ENCODE measurements around the gene COL5A1.
"Not testable (repeated sequence)": the region's sequence is repeated elsewhere in the genome, so short reads cannot be mapped to it uniquely, and the experiment has no call there.

COL5A1 gene

GRCh38 chr9:134679616-134680392, 38.2 kb downstream of the COL5A1 start:
- DNase-seq = no peak

DNA sequence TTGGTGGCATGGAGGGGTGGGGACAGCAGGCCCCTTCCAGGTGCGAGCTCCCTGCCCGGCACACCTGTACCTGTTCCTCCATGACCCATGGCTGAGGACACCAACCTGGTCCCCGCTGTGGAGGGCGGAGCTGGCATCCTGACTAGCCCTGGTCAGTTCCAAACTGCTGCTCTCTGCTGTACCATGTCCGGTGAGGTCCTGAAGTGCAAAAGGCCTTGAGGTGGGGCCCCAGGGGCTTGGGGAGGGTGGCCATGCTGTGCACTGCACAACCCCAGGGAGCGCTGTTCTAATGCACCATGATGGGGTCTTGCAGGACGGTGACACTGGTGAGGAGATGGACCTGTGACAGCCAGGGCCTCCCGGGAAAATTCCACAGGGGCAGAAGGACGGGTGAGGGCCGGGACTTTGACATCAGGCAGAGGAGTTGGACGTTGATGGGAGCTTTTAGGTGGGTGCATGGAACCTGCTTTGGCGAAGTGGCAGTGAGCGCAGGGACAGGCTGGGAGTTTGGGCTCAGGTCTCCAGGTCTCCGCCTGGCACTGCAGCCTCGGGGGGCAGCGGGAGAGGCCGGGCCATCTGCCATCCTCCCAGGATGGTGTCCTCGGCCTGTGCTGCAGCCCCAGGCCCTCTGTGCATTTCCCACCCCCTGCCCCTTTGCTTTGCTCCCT, 38.9 kb downstream of the COL5A1 start:
- no peak for DNase-seq

DNA sequence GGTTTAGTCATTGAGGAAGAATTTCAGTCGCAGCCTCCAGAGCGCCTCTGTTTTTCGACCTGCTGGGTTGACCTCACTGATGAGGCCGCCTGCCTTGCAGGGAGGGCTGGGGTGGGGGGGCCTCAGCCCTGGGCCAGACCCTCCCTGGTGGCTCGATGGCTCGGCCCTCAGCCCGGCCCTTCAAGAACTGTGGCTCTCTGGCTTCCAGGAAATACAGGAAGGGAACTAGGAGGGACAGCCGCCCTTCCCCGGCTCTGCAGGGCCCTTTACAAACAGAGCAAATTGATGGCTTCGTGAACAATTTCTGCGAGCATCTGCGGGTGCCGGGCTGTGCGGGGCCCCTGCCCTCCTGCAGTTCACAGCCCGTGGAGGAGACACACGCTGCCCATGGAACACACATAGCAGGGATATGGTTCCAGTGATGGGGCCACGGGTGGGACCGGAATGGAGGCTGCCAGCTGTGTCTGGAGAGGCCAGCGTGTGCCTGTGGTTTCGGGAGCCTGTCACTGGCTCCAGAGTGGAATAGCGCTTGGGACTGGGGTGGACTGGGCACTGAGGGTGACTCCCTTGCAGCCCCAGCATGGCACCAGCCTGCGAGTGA, 39.6 kb downstream of the COL5A1 start:
- no peak for DNase-seq

DNA sequence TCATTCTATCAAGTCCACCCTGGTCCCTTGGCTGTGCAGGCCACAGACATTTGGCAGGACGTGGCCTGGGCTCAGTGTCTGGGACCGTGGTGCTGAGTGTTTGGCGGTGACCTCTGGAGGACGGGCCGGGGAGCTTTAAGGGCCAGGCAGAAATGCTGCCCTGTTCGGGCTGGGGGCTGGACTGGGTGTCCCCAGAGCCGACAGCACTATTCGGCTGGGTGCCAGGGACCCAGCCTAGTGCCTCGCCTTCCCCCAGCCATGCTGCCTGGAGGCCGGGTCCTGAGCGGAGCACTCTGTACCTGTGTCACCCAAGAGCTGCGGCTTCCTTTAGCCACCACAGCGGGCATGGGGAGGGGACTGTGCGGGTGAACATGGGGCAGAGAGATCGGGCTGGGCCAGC, 40.4 kb downstream of the COL5A1 start:
- no peak for DNase-seq

- no peak for DNase-seq
Measured at GRCh38 chr9:134682651-134683364, 41.2 kb downstream of the COL5A1 start.

DNA sequence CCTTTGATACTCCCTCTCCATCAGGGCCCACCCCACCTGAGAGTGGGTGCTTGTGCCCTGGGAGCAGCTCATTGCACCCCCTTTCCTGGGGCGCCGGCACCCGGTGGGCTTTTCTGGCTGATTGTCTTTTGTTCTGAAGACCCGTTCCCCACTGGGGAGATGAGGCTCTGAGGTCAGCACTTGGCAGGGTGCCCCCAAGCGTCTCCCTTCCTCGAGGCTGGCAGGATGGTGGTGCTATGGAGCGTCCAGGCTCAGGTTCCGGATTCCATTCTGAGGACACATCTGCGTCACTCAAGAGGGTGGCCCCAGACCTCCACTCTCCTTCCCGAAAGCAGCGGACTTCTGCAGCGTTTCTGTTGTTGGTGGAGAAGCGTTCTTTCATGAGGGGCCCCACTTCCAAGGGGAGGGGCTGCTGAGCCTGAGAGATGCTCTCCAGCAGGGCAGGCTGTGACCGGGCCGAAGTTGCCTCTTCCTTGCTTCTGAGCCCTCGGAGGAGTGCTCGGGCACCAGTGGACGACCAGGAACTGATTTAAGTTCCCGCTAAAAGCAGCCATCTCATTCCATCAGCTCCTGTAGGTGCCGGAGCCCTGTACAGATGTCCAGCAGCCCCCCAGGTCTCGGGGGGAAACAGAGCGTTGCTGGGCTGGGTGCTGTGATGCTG, 42.2 kb downstream of the COL5A1 start:
- DNase-seq = no peak

DNA sequence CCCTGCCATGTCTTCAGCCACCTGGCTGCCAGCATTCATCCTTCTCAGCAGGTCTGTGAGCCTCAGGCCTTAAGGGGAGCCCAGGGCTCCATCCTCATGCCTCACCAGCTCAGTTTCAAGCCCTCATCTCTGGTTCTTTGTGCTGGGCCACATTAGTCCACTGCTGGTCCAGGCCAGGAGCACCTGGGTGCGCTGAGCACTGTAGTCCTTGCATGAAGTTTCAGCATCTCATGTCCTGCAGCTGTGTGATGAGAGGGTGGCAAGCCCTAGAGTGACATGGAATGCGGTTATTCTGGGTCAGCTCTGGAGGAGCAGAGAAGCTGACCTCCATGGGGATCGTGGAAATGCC, 42.7 kb downstream of the COL5A1 start:
- no peak for DNase-seq

DNA sequence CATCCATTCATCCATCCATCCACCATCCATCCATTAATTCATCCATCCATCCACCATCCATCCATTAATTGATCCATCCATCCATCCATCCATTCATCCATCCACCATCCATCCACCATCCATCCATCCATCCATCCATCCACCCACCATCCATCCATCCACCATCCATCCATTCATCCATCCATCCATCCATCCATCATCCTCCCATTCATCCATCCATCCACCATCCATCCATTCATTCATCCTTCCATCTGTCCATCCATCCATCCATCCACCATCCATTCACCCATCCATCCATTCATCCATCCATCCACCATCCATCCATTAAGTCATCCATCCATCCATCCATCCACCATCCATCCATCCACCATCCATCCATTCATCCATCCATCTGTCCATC, 43.3 kb downstream of the COL5A1 start:
- DNase-seq = not testable (repeated sequence)

DNA sequence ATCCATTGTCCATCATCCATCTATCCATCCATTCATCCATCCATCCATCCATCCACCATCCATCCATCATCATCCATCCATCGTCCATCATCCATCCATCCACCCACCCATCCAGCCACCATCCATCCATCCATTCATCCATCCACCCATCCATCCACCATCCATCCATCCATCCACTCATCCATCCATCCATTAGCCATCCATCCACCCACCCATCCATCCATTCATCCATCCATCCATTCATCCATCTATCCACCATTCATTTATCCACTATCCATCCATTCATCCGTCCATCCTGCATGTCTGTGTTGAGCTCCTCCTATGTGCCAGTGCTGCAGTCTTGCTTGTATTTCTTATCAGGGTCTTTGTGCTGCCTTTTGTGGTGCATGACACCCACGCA, 44.2 kb downstream of the COL5A1 start:
- no peak for DNase-seq

DNA sequence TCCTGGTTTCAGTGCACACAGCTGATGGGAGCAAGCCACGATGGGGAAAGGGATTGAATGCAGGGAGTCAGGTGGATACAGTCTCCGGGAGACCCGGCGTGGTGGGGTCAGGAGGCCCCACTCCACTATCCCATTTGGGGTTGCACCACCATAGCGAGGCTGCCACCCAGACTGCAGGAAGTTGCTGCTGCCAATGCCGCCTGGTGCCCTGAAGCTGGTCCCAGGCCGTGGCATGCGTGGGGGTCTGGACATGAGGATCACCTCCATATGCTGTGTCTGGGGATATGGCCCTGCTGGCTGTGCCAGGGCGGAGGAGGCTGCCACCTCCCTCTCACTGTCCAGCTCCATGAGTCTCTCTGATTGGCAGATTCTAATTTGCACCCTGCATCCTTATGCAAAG, 45.3 kb downstream of the COL5A1 start:
- no peak for DNase-seq

- no peak for DNase-seq
Measured at GRCh38 chr9:134687556-134687955, 46.0 kb downstream of the COL5A1 start.

DNA sequence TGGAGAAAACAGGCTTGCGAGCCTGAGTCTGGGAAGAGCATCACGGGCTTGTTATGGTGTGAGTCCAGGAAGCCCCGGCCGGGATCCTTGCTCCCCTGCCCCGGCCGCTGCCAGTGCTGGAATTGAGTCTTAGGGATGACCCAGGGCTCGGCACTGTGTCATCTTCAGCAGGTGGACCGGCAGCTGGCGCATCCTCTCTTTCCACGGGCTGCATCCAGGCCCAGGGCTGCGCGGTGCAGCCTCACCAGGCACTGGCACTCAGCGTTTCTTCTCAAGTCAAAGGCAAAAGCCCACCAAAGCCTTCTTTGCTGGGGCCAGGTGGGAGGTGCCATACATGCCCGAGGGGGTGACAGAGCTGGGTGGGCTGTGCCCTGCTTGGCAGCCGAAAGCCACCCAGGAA, 46.6 kb downstream of the COL5A1 start:
- no peak for DNase-seq

DNA sequence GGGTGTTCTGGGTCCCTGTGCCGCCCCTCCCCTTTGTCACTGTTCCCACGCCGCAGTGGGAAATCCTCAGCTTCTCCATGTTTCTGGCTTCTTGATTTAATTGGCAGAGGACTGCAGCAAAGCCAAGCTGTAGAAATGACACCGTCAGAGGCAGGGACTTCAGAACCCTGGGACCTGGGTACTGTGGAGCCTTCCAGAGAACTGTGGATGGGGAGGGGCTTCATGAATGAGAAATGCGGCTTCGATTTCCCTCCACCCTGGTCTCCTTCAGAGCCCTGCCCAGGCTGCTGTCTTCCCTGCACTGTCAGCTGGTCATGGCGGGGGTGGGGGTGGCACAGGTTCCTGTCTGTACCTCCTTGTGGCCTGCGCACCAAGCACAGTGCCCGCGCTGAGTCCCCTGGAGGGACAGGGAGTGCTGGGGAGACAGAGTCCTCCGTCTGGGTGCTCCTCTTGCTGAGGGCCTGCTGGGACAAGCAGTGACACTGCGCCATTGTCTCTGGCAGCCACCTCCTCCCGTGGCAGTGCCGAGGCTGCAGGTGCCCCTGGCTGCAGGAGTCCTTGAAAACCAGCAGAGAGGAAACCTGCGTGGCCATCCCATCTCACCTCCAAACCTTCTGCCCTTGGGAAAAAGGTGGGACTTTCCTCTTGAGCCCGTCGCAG, 47.2 kb downstream of the COL5A1 start:
- no peak for DNase-seq

DNA sequence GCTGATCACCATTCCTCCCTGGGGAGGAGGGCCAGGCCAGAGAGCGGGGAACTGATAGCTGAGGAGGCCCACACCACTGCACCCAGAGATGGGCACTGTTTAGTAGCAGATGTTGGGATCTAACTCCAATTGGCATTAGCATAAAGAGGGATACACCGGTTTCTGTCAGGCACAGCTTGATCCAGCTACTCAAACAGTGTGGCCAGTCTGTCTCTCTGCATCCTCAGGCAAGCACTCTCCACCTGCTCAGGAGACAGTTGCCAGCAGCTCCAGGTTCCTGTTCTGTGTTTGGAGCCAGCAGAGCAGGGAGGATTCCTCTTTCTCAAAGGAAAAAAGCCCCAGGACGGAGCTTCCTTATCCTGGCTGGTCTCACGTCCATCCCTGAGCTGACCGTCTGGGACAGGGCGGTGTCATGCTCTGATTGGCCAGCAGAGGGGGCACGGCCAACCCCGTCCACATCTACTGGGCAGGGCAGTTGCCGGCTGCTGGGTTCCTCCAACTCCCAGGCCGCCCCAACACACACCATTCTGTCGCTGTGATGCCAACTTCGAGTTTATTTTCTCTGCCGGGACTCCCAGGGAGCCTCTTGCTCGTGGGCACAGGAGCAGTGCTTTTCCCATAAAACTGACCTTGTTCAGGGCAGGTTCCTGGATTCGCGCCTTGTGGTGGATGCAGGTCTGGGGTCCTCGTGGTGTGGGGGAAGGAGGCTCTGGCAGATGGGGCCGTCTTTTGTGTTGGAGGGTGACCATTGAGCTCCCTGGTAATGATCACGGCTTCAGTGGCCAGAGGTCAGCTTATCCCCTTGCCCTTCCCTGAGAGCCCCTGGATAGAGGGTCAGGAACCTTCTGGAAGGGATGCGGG, 47.9 kb downstream of the COL5A1 start:
- DNase-seq = no peak

- DNase-seq = no peak
Measured at GRCh38 chr9:134690301-134690751, 48.7 kb downstream of the COL5A1 start.

DNA sequence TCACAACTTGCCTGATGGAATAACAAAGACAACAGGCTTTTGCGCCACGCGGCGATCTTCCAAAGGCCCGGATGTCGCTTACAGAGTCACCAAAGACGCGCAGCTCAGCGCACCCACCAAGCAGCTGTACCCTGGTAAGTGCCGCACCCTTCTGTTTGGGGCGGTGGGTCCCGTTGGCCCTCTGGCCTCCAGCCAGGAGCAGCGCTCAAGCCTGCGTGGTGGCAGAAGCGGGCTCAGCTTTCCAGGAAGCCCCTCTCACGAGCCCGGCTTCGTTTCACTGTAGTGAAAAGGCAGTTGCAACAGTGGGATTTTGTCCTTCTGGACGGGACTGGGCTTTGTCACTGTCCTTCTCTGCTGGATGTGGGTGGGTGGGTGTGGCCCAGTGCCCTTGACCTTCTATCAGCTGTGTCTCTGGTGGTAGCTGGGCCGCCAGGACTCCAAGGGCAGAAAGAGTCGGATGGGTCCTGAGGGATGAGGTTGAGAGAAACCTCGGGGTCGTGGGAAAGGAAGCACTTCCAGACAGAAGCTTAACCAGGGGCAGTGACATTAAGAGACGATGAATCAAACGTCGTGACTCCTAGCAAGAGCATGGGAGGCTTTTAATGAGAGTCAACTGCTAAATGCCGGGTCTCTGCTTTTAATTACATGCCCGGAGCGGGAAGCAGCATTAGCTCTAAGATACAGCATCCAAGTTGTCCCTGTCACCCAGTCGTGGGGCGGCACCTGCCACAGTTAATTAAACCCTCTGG, 49.5 kb downstream of the COL5A1 start:
- no peak for DNase-seq

DNA sequence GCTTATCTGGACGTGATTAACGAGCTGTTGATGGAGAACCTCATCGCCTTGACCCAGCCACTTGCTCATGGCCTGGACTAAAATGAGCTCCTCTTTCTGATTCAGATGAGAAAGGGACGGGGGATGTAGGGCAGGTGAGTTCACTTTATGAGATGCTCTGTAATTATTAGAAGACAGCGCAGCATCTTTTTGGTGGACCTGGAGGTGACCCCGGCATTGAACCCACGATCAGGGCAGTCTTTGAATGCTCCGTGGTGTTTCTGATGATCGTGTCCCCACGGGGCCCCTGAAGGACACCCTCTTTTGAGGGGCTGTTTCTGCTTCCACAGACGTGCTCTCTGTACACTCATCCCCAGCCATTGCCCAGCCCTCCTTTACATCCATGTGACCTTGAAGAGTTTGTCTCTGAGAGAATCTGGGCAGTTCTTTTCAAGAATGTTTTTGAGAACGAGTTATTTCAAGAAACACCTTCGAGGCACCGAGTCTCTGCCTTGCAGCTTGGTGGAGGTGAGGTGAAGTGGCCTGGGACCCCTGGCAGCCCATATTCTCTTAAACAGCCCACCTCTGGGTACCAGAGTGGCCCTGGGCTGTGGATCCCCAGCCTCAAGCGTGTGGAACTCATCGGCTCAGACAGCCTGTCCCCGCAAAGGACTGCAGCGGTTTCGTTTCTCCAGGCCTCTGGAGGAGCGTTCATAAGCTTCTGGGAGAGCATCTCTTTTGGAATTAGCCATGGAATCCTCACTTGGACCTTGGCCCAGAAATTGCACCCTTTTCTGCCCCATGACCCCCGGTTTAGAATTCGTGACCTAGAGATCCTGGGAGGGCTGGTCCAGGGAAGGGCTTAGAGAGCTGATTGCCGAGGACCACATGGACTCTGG, 50.3 kb downstream of the COL5A1 start:
- no peak for DNase-seq

- no peak for DNase-seq
Measured at GRCh38 chr9:134692573-134692860, 50.9 kb downstream of the COL5A1 start.

- DNase-seq = no peak
Measured at GRCh38 chr9:134693011-134693410, 51.4 kb downstream of the COL5A1 start.
